HepG2 (cell line): ENCODE results near the gene ERBB3. TPM values are rescaled to one million over a fixed set of nuclear protein-coding genes. Genes with fewer than 3 reads are reported as not detected.

ENCODE experiments used
- CSRNP2 ChIP-seq: sonication (generic); formaldehyde crosslinking; conservative IDR thresholded peaks from 2 replicates; pipeline ENCODE4 v1.8.0; 2022; ENCODE audit warnings: low read depth, missing genetic modification reagents
- CTCF ChIP-seq: sonication (generic); formaldehyde crosslinking; IDR thresholded peaks from 2 replicates; pipeline ENCODE4 v1.5.0; 2020; ENCODE audit warnings: mild to moderate bottlenecking, missing genetic modification reagents, moderate library complexity
- HMG20B ChIP-seq: conservative IDR thresholded peaks from 2 replicates; pipeline ENCODE4 v1.6.1; 2016; ENCODE audit warnings: missing genetic modification reagents, missing compliant biosample characterization
- ISX ChIP-seq: sonication (generic); formaldehyde crosslinking; conservative IDR thresholded peaks from 2 replicates; pipeline ENCODE4 v1.5.0; 2020; ENCODE audit warnings: missing genetic modification reagents
- KLF15 ChIP-seq: sonication (generic); formaldehyde crosslinking; IDR thresholded peaks from 2 replicates; pipeline ENCODE4 v1.8.1; 2023; ENCODE audit warnings: borderline replicate concordance, mild to moderate bottlenecking, inconsistent platforms, missing genetic modification reagents, mixed read lengths
- NR0B2 ChIP-seq: sonication (generic); formaldehyde crosslinking; IDR thresholded peaks from 2 replicates; pipeline ENCODE4 v1.4.0; 2020; ENCODE audit warnings: mild to moderate bottlenecking, missing genetic modification reagents
- REL ChIP-seq: sonication (generic); formaldehyde crosslinking; conservative IDR thresholded peaks from 2 replicates; pipeline ENCODE4 v1.8.0; 2022; ENCODE audit warnings: mild to moderate bottlenecking, missing genetic modification reagents, moderate library complexity
- TFE3 ChIP-seq: IDR thresholded peaks from 2 replicates; pipeline ENCODE4 v1.6.1; 2016
- U2AF2 ChIP-seq: fragments of 200-400 bp; formaldehyde crosslinking; IDR thresholded peaks from 2 replicates; pipeline ENCODE4 v1.6.1; 2017; ENCODE audit warnings: low read depth, mild to moderate bottlenecking, low read length
- ZHX1 ChIP-seq: sonication (generic); formaldehyde crosslinking; IDR thresholded peaks from 2 replicates; pipeline ENCODE4 v1.8.1; 2022; ENCODE audit warnings: low read depth, mild to moderate bottlenecking, missing genetic modification reagents
- ZNF10 ChIP-seq: sonication (generic); formaldehyde crosslinking; IDR thresholded peaks from 2 replicates; pipeline ENCODE4 v1.4.0; 2020; ENCODE audit warnings: mild to moderate bottlenecking, low read depth, missing genetic modification reagents, borderline replicate concordance
- ZNF143 ChIP-seq: sonication (generic); formaldehyde crosslinking; IDR thresholded peaks from 2 replicates; pipeline ENCODE4 v1.4.0; 2020; ENCODE audit warnings: missing genetic modification reagents
- ZNF251 ChIP-seq: sonication (generic); formaldehyde crosslinking; IDR thresholded peaks from 2 replicates; pipeline ENCODE4 v1.9.0; 2021; ENCODE audit warnings: mild to moderate bottlenecking, missing genetic modification reagents
- ZNF672 ChIP-seq: sonication (generic); formaldehyde crosslinking; IDR thresholded peaks from 2 replicates; pipeline ENCODE4 v1.8.1; 2022; ENCODE audit warnings: missing genetic modification reagents
- ZXDC ChIP-seq: sonication (generic); formaldehyde crosslinking; IDR thresholded peaks from 2 replicates; pipeline ENCODE4 v1.5.0; 2020; ENCODE audit warnings: mild to moderate bottlenecking, missing genetic modification reagents
- polyA plus RNA-seq, 8 experiments: library from polyadenylated mRNA; depleted of rRNA in 3 of 8; stranded (reverse) in 7 of 8; unstranded in 1 of 8; fragments of >200 nt; fragmentation: Illumina TruSeq in 4 of 8; extraction: Trizol in 4 of 8; gene quantifications; 2 replicates each; pipeline versions ENCODE4 v1.2.1 to v1.2.3, GENCODE V29; 2011 to 2016; ENCODE audit warnings: low read depth in 4 of 8, missing spikeins in 1 of 8, mixed read lengths in 1 of 8; ENCODE audit not compliant: insufficient read depth in 1 of 8
- total RNA-seq, 5 experiments: library from RNA; depleted of rRNA; stranded (reverse); fragments of >200 nt; fragmentation: Illumina TruSeq; extraction: Trizol; gene quantifications; 2 replicates each; pipeline ENCODE4 v1.2.3, GENCODE V29; 2016; ENCODE audit warnings: low read depth in 1 of 5

ERBB3 gene
- total and polyA plus RNA-seq, 2 of the 13 experiments (the other 11 are each of a cell fraction or from before 2014, with no cell fraction given), result 93.6 to 358 TPM

- TF ChIP-seq NR0B2 (CRISPR knock-in tag) (no peak), ZHX1 (CRISPR knock-in tag) (0 out of 2 replicates have a peak, but pooled peaks have one; percentile 28), CTCF (CRISPR knock-in tag) (0 out of 2 replicates have a peak, but pooled peaks have one; percentile 10), CSRNP2 (CRISPR knock-in tag) (peak; percentile 32; the same call in 1 of the 2 replicates), ISX (CRISPR knock-in tag) (no peak; the same call in 1 of the 2 replicates), ZNF143 (CRISPR knock-in tag) (peak; percentile 97), ZNF10 (no peak), ZXDC (CRISPR knock-in tag) (peak; percentile 58; the same call in 1 of the 2 replicates), REL (CRISPR knock-in tag) (peak; percentile 86; the same call in 1 of the 2 replicates), U2AF2 (0 out of 2 replicates have a peak, but pooled peaks have one; percentile 24), ZNF251 (CRISPR knock-in tag) (no peak), KLF15 (CRISPR knock-in tag) (no peak; the same call in 1 of the 2 replicates), ZNF672 (CRISPR knock-in tag) (no peak), HMG20B (no peak), TFE3 (CRISPR knock-in tag) (no peak)
Observed at GRCh38 chr12:56104109-56104814, 24.3 kb downstream of the ERBB3 start, which contains the start of gene PA2G4 (continued).
